ENCODE data around the gene METTL8. TPM values are rescaled to one million over a fixed set of nuclear protein-coding genes. Genes with fewer than 3 reads are reported as not detected.

The METTL8 gene
- total RNA-seq, result 16.5 and 21.0 TPM in 2 replicates

GRCh38 chr2:171433763-171434012 lies at the start of gene METTL8:
Gene METTL8, minus strand, starts transcription at chr2:171433990. Its CDS starts 41,805 bp downstream, at chr2:171392185.
- intact Hi-C loops (cut with micrococcal nuclease), result loop anchor here (1.0 to 5.0 kb wide), 8 partner anchors 17 to 504 kb away; partner anchors contain the start of genes DYNC1I2, GORASP2 and TLK1

GRCh38 chr2:171482877-171483276 lies 49.1 kb upstream of the METTL8 start:
- intact Hi-C loops (cut with micrococcal nuclease), result no loop called here

- intact Hi-C loops (cut with micrococcal nuclease), result no loop called here
Measured at GRCh38 chr2:171482308-171482707, 48.5 kb upstream of the METTL8 start.

- intact Hi-C loops (cut with micrococcal nuclease), result no loop called here
Measured at GRCh38 chr2:171480908-171481307, 47.1 kb upstream of the METTL8 start.

- intact Hi-C loops (cut with micrococcal nuclease), result no loop called here
Measured at GRCh38 chr2:171479154-171479814, 45.5 kb upstream of the METTL8 start.

- intact Hi-C loops (cut with micrococcal nuclease), result no loop called here
Measured at GRCh38 chr2:171478345-171478744, 44.6 kb upstream of the METTL8 start.

- intact Hi-C loops (cut with micrococcal nuclease), result no loop called here
Measured at GRCh38 chr2:171475979-171476378, 42.2 kb upstream of the METTL8 start.

- intact Hi-C loops (cut with micrococcal nuclease), result no loop called here
Measured at GRCh38 chr2:171470129-171470528, 36.3 kb upstream of the METTL8 start.

- intact Hi-C loops (cut with micrococcal nuclease), result no loop called here
Measured at GRCh38 chr2:171469176-171469575, 35.4 kb upstream of the METTL8 start.

GRCh38 chr2:171460537-171460936 lies 26.7 kb upstream of the METTL8 start:
- intact Hi-C loops (cut with micrococcal nuclease), result no loop called here

GRCh38 chr2:171459498-171459897 lies 25.7 kb upstream of the METTL8 start:
- intact Hi-C loops (cut with micrococcal nuclease), result no loop called here

- intact Hi-C loops (cut with micrococcal nuclease), result no loop called here
Measured at GRCh38 chr2:171452773-171453172, 19.0 kb upstream of the METTL8 start.

GRCh38 chr2:171451074-171451473 lies 17.3 kb upstream of the METTL8 start:
- intact Hi-C loops (cut with micrococcal nuclease), result no loop called here

GRCh38 chr2:171447675-171448074 lies 13.9 kb upstream of the METTL8 start:
- intact Hi-C loops (cut with micrococcal nuclease), result no loop called here

GRCh38 chr2:171441470-171441869 lies 7.7 kb upstream of the METTL8 start:
- intact Hi-C loops (cut with micrococcal nuclease), result no loop called here

GRCh38 chr2:171436307-171436706 lies 2.5 kb upstream of the METTL8 start:
- intact Hi-C loops (cut with micrococcal nuclease), result no loop called here

- intact Hi-C loops (cut with micrococcal nuclease), result loop anchor here (1.0 to 5.0 kb wide), 8 partner anchors 18 to 505 kb away; partner anchors contain the start of genes DYNC1I2, GORASP2 and TLK1
Measured at GRCh38 chr2:171434013-171434989, 511 bp upstream of the METTL8 start, which contains the start of gene DCAF17. Gene DCAF17, plus strand, starts transcription at chr2:171434226. Its CDS starts 352 bp downstream, at chr2:171434578.

GRCh38 chr2:171432969-171433762 lies 624 bp downstream of the METTL8 start:
- intact Hi-C loops (cut with micrococcal nuclease), result loop anchor here (5.0 kb wide), 2 partner anchors 221 to 346 kb away; no protein-coding TSS in a partner anchor

GRCh38 chr2:171432206-171432968 lies 1.4 kb downstream of the METTL8 start:
- intact Hi-C loops (cut with micrococcal nuclease), result loop anchor here (5.0 kb wide), 2 partner anchors 220 to 345 kb away; no protein-coding TSS in a partner anchor

- intact Hi-C loops (cut with micrococcal nuclease), result loop anchor here (5.0 kb wide), 2 partner anchors 219 to 344 kb away; no protein-coding TSS in a partner anchor
Measured at GRCh38 chr2:171431677-171432167, 2.1 kb downstream of the METTL8 start.
